AG08395 (cell line): Measurements from ENCODE around the gene TRMT44.
"Not testable (repeated sequence)": the region's sequence is repeated elsewhere in the genome, so short reads cannot be mapped to it uniquely, and the experiment has no call there.

Experiments used
- DNase-seq: peaks from one replicate; pipeline ENCODE4 v3.0.0; 2012; ENCODE audit warnings: mixed read lengths, low spot score

TRMT44 gene

GRCh38 chr4:8468746-8469535, 28.4 kb downstream of the TRMT44 start:
- DNase-seq, result peak; percentile 76

GRCh38 chr4:8469550-8469949, 29.0 kb downstream of the TRMT44 start:
- no peak for DNase-seq

GRCh38 chr4:8470451-8471024, 30.0 kb downstream of the TRMT44 start:
- no peak for DNase-seq

- DNase-seq, result no peak
Observed at GRCh38 chr4:8471211-8471875, 30.8 kb downstream of the TRMT44 start.

- no peak for DNase-seq
Observed at GRCh38 chr4:8472158-8472688, 31.6 kb downstream of the TRMT44 start.

GRCh38 chr4:8472689-8473197, 32.2 kb downstream of the TRMT44 start:
- DNase-seq, result peak; percentile 90

- DNase-seq, result no peak
Observed at GRCh38 chr4:8473198-8473919, 32.8 kb downstream of the TRMT44 start.

GRCh38 chr4:8473920-8474590, 33.5 kb downstream of the TRMT44 start:
- DNase-seq, result no peak

- no peak for DNase-seq
Observed at GRCh38 chr4:8474856-8475255, 34.3 kb downstream of the TRMT44 start.

GRCh38 chr4:8475751-8476575, 35.4 kb downstream of the TRMT44 start:
- no peak for DNase-seq

- DNase-seq, result no peak
Observed at GRCh38 chr4:8477095-8477635, 36.6 kb downstream of the TRMT44 start.

- no peak for DNase-seq
Observed at GRCh38 chr4:8477676-8478075, 37.1 kb downstream of the TRMT44 start.

GRCh38 chr4:8478371-8478770, 37.8 kb downstream of the TRMT44 start:
- no peak for DNase-seq

GRCh38 chr4:8478801-8479744, 38.5 kb downstream of the TRMT44 start:
- DNase-seq, result no peak

- no peak for DNase-seq
Observed at GRCh38 chr4:8480221-8480620, 39.6 kb downstream of the TRMT44 start.

- DNase-seq, result not testable (repeated sequence)
Observed at GRCh38 chr4:8486643-8487042, 46.1 kb downstream of the TRMT44 start.

GRCh38 chr4:8488791-8489369, 48.3 kb downstream of the TRMT44 start:
- no peak for DNase-seq

GRCh38 chr4:8491478-8491877, 50.9 kb downstream of the TRMT44 start:
- DNase-seq, result not testable (repeated sequence)

GRCh38 chr4:8492174-8492573, 51.6 kb downstream of the TRMT44 start:
- no peak for DNase-seq
